Activated CD4-positive, alpha-beta memory T cell treated with anti-CD3 and anti-CD28 coated beads for 36 hours (primary cell): ENCODE results near the gene INPP5K. TPM values are rescaled to one million over a fixed set of nuclear protein-coding genes. Genes with fewer than 3 reads are reported as not detected.

Experiments used
- CTCF ChIA-PET: fragments of 350-600 bp; sonication (Branson Sonifier 250); formaldehyde crosslinking; loops from one replicate; lab custom pipeline; 2021; ENCODE audit warnings: antibody characterized with exemption, inconsistent platforms; lab: Charles Lee
- POLR2A ChIA-PET: fragments of 350-600 bp; sonication (Branson Sonifier 250); formaldehyde crosslinking; loops from one replicate; lab custom pipeline; 2021; ENCODE audit warnings: antibody characterized with exemption; lab: Charles Lee
- DNase-seq: peaks from one replicate; pipeline ENCODE4 v3.0.0-alpha.2; 2020
- H3K27ac Mint-ChIP-seq: one replicate; pipeline ENCODE4 v1.8.0; 2021; ENCODE audit warnings: mixed read lengths
- H3K27me3 Mint-ChIP-seq: one replicate; pipeline ENCODE4 v1.8.0; 2021; ENCODE audit warnings: mixed read lengths
- H3K36me3 Mint-ChIP-seq: one replicate; pipeline ENCODE4 v1.8.0; 2021; ENCODE audit warnings: mixed read lengths
- H3K4me1 Mint-ChIP-seq: one replicate; pipeline ENCODE4 v1.8.0; 2021; ENCODE audit warnings: low read depth, mixed read lengths
- H3K4me3 Mint-ChIP-seq: one replicate; pipeline ENCODE4 v1.8.0; 2021; ENCODE audit warnings: mild to moderate bottlenecking, mixed read lengths
- H3K9me3 Mint-ChIP-seq: one replicate; pipeline ENCODE4 v1.8.0; 2021; ENCODE audit warnings: mixed read lengths
- intact Hi-C: fragments of 100-400 bp; cut with micrococcal nuclease; formaldehyde crosslinking; loops from one replicate; pipeline ENCODE4 v1.15.1; 2023
- total RNA-seq, 2 experiments: library from RNA; stranded (reverse); gene quantifications; one replicate each; pipeline ENCODE4 v1.2.3, GENCODE V29; 2021

Gene INPP5K
- total RNA-seq, 2 experiments from 2014 or later = 21.2 to 24.0 TPM

DNA sequence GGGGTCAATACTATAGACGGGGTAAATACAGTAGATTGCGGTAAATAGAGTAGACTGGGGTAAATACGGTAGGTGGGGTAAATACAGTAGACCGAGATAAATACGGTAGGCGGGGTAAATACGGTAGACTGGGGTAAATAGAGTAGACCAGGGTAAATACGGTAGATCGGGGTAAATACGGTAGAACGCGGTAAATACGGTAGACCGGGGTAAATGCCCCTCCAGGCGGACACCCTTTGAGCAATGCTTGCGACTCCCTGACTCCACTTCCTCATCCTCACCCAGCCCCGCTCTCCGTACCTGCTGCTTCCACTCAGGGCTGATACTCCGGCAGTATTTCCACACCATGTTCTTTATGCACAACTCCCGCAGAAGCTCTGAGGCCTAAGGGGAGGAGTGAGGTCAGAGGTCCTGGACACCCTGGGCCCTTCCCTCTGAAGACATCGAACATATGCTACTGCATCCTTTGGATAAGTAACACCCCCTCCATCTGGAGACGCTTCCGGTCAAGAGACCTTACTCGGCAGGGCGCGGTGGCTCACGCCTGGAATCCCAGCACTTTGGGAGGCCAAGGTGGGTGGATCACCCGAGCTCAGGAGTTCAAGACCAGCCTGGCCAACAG lies 47.1 kb downstream of the INPP5K start:
- Mint-ChIP-seq H3K4me1 (peaks cover 10% of the 10 kb centered on the region), H3K27me3 (peaks cover 2% of the 10 kb centered on the region), H3K36me3 (peaks cover 30% of the 10 kb centered on the region), H3K27ac (no peak overlapping the region), H3K9me3 (no peaks in the 10 kb centered on the region), H3K4me3 (no peak overlapping the region)
- ChIA-PET CTCF (interaction anchor here (0.5 kb wide), 1 partner anchor 137 kb away, joined by 3 read pairs; no protein-coding TSS in a partner anchor), POLR2A (no interaction called here)
- intact Hi-C loops = no loop called here
- DNase-seq = no peak

DNA sequence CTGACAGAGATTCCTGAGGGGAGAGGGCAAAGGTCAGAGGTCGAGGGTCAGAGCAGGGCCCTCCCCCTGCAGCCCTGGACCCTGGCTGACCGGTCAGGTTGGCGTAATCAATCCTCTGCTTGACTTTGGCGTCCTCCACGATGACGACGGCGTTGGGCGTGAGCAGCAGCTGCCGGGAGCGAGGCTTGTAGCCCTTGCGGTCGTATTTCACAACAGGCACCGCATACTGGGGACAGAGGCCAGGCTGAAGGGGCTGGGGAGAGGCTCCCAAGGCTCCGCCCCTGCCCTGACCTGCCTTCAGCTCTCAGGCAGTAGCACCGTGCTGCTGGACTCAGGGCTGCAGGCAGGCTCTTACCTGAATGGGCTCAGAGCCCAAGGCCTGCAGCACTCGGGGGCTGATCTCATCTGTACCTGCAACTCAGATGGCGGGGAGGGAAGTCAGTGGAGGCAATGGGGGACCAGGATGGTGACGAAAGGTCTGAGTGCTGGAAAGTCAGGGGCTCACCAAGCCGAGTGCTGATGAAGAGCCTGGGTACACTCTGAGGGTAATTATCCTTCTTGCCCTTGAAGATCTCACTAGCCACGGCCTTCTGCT lies 48.4 kb downstream of the INPP5K start:
- POLR2A ChIA-PET = no interaction called here
- intact Hi-C loops = no loop called here
- CTCF ChIA-PET = no interaction called here
- Mint-ChIP-seq H3K36me3 (peaks cover 28% of the 10 kb centered on the region), H3K4me1 (peaks cover 8% of the 10 kb centered on the region), H3K4me3 (no peak overlapping the region), H3K9me3 (peaks cover under 1% of the 10 kb centered on the region), H3K27ac (no peak overlapping the region), H3K27me3 (peaks cover 2% of the 10 kb centered on the region)
- DNase-seq = no peak

DNA sequence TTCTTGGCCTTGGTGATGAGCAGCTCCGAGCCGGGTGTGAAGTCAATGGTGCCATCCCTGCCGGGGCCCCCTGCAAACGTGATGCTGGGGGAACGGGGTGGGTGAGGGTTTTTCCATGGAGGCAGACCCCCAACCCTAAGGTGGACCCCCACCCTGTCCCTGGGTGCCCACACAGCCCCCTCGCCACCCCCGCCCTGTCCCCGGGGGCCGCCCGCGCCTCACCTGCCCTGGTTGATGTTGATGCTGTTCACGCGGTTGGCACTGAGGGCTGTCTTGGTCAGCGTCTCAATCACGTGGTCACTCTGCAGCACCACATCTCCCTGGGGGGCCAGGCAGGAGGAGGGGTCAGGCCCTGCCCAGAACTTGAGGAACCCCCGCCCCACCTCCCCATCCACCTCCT lies 49.2 kb downstream of the INPP5K start:
- peaks cover 15% of the 10 kb centered on the region for H3K4me1 Mint-ChIP-seq
- ChIA-PET CTCF (no interaction called here), POLR2A (no interaction called here)
- H3K9me3 Mint-ChIP-seq = peaks cover 2% of the 10 kb centered on the region
- DNase-seq = no peak
- no peak overlapping the region for H3K27ac Mint-ChIP-seq
- intact Hi-C loops = no loop called here
- peaks cover 2% of the 10 kb centered on the region for H3K27me3 Mint-ChIP-seq
- H3K36me3 Mint-ChIP-seq = peaks cover 31% of the 10 kb centered on the region
- H3K4me3 Mint-ChIP-seq = no peak overlapping the region

DNA sequence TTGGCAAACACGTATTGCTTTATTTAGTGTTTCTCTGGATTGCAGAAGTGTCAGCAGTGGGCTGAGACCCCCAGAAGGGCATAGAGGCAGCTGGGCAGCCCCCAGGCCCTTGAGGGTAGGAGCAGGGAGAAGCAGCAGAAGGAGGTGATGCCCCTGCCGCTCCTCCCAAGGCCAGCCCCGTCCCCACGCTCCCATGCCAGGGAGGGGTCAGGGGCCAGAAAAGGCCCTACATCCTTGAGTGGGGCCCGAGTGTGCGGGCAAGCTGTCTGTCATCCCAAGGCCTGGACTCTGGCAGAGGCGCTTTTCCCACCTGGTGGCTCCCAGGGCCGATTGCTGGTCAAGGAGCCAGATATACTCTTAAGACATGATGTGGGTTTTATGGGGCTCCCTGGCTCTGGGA lies 52.2 kb downstream of the INPP5K start:
- DNase-seq = no peak
- H3K4me3 Mint-ChIP-seq = no peak overlapping the region
- CTCF ChIA-PET = no interaction called here

GRCh38 chr17:1462164-1463112 lies 54.0 kb downstream of the INPP5K start:
- CTCF ChIA-PET = interaction anchor here (0.8 to 1.6 kb wide), 6 partner anchors 8 to 112 kb away, joined by 3 to 7 read pairs (median 4); partner anchors contain the start of gene INPP5K
- H3K9me3 Mint-ChIP-seq = peaks cover 2% of the 10 kb centered on the region
- peak overlapping the region; percentile 32 for H3K4me3 Mint-ChIP-seq
- peak overlapping the region; percentile 62 for H3K27ac Mint-ChIP-seq
- intact Hi-C loops = loop anchor here (1.0 kb wide), 1 partner anchor 11 kb away; no protein-coding TSS in a partner anchor
- POLR2A ChIA-PET = interaction anchor here (0.6 to 1.8 kb wide), 4 partner anchors 22 to 255 kb away, joined by 3 to 7 read pairs (median 4); no protein-coding TSS in a partner anchor
- peak; percentile 41 for DNase-seq
- H3K27me3 Mint-ChIP-seq = peaks cover 10% of the 10 kb centered on the region
- H3K36me3 Mint-ChIP-seq = peaks cover 7% of the 10 kb centered on the region
- peaks cover 33% of the 10 kb centered on the region for H3K4me1 Mint-ChIP-seq

More for the DNA sequence above, 52.2 kb downstream of the INPP5K start:
- peaks cover 2% of the 10 kb centered on the region for H3K9me3 Mint-ChIP-seq
- H3K27me3 Mint-ChIP-seq = peaks cover 10% of the 10 kb centered on the region
- H3K27ac Mint-ChIP-seq = no peak overlapping the region
- POLR2A ChIA-PET = interaction anchor here (1.8 kb wide), 1 partner anchor 21 kb away, joined by 7 read pairs; no protein-coding TSS in a partner anchor
- peaks cover 19% of the 10 kb centered on the region for H3K36me3 Mint-ChIP-seq
- peaks cover 30% of the 10 kb centered on the region for H3K4me1 Mint-ChIP-seq
- intact Hi-C loops = no loop called here

- intact Hi-C loops = no loop called here
- peaks cover 2% of the 10 kb centered on the region for H3K9me3 Mint-ChIP-seq
These were observed 55.0 kb downstream of the INPP5K start for GRCh38 chr17:1461198-1461944.

DNA sequence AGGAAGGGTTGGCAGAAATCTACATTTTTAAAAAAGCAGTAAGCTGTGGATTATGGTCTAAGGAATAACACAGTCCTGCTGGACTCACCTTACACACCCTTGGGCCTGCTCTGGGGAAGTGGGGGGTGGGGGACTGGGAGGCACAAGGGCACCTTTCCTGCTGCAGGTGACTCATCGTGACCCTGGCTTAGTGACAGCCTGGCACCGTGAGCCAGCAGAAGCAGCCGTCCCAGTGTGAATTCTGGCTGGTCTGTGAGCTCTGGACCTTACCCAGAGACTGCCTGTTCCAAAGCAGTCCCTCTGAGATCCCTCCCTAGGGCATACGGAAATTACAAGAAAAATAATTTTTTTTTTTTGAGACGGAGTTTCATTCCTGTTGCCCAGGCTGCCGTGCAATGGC lies 56.2 kb downstream of the INPP5K start:
- H3K36me3 Mint-ChIP-seq = peaks cover 4% of the 10 kb centered on the region
- no peak overlapping the region for H3K27ac Mint-ChIP-seq
- no peak overlapping the region for H3K4me3 Mint-ChIP-seq
- H3K27me3 Mint-ChIP-seq = peaks cover 10% of the 10 kb centered on the region
- peaks cover 2% of the 10 kb centered on the region for H3K9me3 Mint-ChIP-seq
- H3K4me1 Mint-ChIP-seq = peaks cover 41% of the 10 kb centered on the region
- DNase-seq = peak; percentile 29
- ChIA-PET POLR2A (no interaction called here), CTCF (interaction anchor here (0.6 to 1.1 kb wide), 4 partner anchors 50 to 463 kb away, joined by 3 to 7 read pairs (median 4); partner anchors contain the start of gene WDR81)
- intact Hi-C loops = no loop called here

More at GRCh38 chr17:1461198-1461944, 55.0 kb downstream of the INPP5K start:
- no peak for DNase-seq
- H3K27me3 Mint-ChIP-seq = peaks cover 10% of the 10 kb centered on the region
- H3K4me3 Mint-ChIP-seq = no peak overlapping the region
- H3K4me1 Mint-ChIP-seq = peaks cover 40% of the 10 kb centered on the region
- peaks cover 4% of the 10 kb centered on the region for H3K36me3 Mint-ChIP-seq
- H3K27ac Mint-ChIP-seq = no peak overlapping the region
- POLR2A ChIA-PET = no interaction called here
- CTCF ChIA-PET = interaction anchor here (0.8 to 0.9 kb wide), 2 partner anchors 54 to 55 kb away, joined by 3 read pairs; partner anchors contain the start of gene INPP5K

GRCh38 chr17:1455797-1456599 lies 60.4 kb downstream of the INPP5K start, which contains the start of gene CRK:
CRK (minus strand) TSS chr17:1456232; CDS start chr17:1456117, 115 bp downstream.
- intact Hi-C loops = loop anchor here (1.0 to 5.0 kb wide), 4 partner anchors 29 to 94 kb away; partner anchors contain the start of gene INPP5K
- Mint-ChIP-seq H3K4me3 (peak within 1 kb of the TSS; percentile 85), H3K36me3 (peaks cover 5% of the 10 kb centered on the region), H3K27ac (peak within 1 kb of the TSS; percentile 88), H3K9me3 (no peaks in the 10 kb centered on the region), H3K4me1 (peaks cover 52% of the 10 kb centered on the region), H3K27me3 (peaks cover 5% of the 10 kb centered on the region)
- ChIA-PET POLR2A (interaction anchor here (0.7 to 2.1 kb wide), 5 partner anchors 32 to 94 kb away, joined by 3 to 7 read pairs (median 5); partner anchors contain the start of genes INPP5K and YWHAE), CTCF (interaction anchor here (0.6 to 2.3 kb wide), 4 partner anchors 60 to 90 kb away, joined by 3 to 18 read pairs (median 5); partner anchors contain the start of gene INPP5K)
- peak; percentile 99 for DNase-seq

DNA sequence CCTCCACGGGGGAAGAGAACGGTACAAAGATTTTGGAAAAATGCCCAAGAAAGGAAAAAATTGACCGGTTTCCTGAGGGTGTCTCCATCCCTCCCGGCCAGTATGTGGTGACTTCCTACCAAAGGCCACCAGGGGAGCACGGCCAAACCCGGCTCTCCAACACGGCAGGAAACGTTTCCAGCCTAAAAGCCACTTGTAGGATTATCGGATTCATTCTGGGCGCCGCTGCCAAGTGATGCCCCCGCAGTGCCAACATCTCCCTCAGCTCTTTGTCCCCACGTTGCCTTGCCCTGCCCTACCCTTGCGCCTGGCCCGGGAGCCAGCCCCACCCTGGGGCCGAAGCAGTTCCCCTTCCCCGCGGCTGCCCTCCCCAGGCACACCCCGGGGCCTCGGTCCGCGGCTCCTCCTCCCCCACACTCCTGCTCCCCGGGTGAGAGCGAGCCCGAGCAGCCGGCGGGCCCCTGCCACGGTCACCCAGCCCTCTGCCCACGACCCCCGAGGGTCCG lies 61.1 kb downstream of the INPP5K start:
- POLR2A ChIA-PET = interaction anchor here (0.7 to 2.1 kb wide), 4 partner anchors 32 to 93 kb away, joined by 4 to 7 read pairs (median 6); partner anchors contain the start of genes INPP5K and YWHAE
- Mint-ChIP-seq H3K27ac (peak overlapping the region; percentile 88), H3K27me3 (peaks cover 4% of the 10 kb centered on the region), H3K4me3 (peak overlapping the region; percentile 85), H3K9me3 (no peaks in the 10 kb centered on the region), H3K36me3 (peaks cover 5% of the 10 kb centered on the region), H3K4me1 (peaks cover 54% of the 10 kb centered on the region)
- CTCF ChIA-PET = interaction anchor here (0.9 to 2.3 kb wide), 4 partner anchors 61 to 123 kb away, joined by 3 to 18 read pairs (median 5); partner anchors contain the start of gene INPP5K
- intact Hi-C loops = loop anchor here (5.0 kb wide), 1 partner anchor 93 kb away; no protein-coding TSS in a partner anchor
- DNase-seq = peak; percentile 62

DNA sequence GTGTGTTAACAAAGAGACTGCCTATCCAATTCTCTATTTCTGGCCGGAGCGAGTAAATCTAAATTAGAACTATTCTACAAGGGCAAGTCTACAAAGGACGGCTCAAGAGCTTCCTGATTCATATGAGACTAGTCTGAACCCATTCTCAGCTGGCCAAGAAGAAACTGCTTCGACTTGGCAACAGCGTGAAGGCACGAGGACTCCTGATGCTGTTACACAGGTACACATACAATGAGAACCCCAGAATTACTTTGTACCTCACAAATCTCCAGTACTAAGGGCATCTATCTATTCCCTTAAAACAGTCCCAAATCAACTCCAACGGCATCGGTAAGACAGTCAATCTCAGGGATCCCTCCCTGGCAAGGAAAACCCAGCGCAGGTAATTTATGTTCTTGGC lies 61.9 kb downstream of the INPP5K start:
- H3K27me3 Mint-ChIP-seq = no peaks in the 10 kb centered on the region
- H3K4me1 Mint-ChIP-seq = peaks cover 51% of the 10 kb centered on the region
- CTCF ChIA-PET = interaction anchor here (0.8 to 1.9 kb wide), 4 partner anchors 9 to 122 kb away, joined by 3 to 13 read pairs (median 4); no protein-coding TSS in a partner anchor
- no peaks in the 10 kb centered on the region for H3K9me3 Mint-ChIP-seq
- H3K36me3 Mint-ChIP-seq = peaks cover 5% of the 10 kb centered on the region
- H3K4me3 Mint-ChIP-seq = peak overlapping the region; percentile 85
- H3K27ac Mint-ChIP-seq = peak overlapping the region; percentile 88
- intact Hi-C loops = no loop called here
- no peak for DNase-seq
- POLR2A ChIA-PET = no interaction called here
